ENCODE data around the gene NEU1.
"Not testable (repeated sequence)": the region's sequence is repeated elsewhere in the genome, so short reads cannot be mapped to it uniquely, and the experiment has no call there.

NEU1 gene

GRCh38 chr6:31862344-31863235 lies at the start of gene NEU1:
Gene NEU1, minus strand, starts transcription at chr6:31862821. Its CDS starts 45 bp downstream, at chr6:31862776.
- peak; percentile 100 for DNase-seq (ENCODE audit: low spot score)

- DNase-seq (ENCODE audit: low spot score): no peak
Measured at GRCh38 chr6:31911826-31912585, 49.4 kb upstream of the NEU1 start.

GRCh38 chr6:31909298-31909697 lies 46.7 kb upstream of the NEU1 start:
- not testable (repeated sequence) for DNase-seq (ENCODE audit: low spot score)

GRCh38 chr6:31908791-31909190 lies 46.2 kb upstream of the NEU1 start:
- DNase-seq (ENCODE audit: low spot score): no peak

- not testable (repeated sequence) for DNase-seq (ENCODE audit: low spot score)
Measured at GRCh38 chr6:31908255-31908654, 45.6 kb upstream of the NEU1 start.

- no peak for DNase-seq (ENCODE audit: low spot score)
Measured at GRCh38 chr6:31907158-31907813, 44.7 kb upstream of the NEU1 start.

- not testable (repeated sequence) for DNase-seq (ENCODE audit: low spot score)
Measured at GRCh38 chr6:31906727-31907126, 44.1 kb upstream of the NEU1 start.

- DNase-seq (ENCODE audit: low spot score): no peak
Measured at GRCh38 chr6:31906122-31906521, 43.5 kb upstream of the NEU1 start.

- no peak for DNase-seq (ENCODE audit: low spot score)
Measured at GRCh38 chr6:31905041-31905440, 42.4 kb upstream of the NEU1 start.

GRCh38 chr6:31903957-31904356 lies 41.3 kb upstream of the NEU1 start:
- DNase-seq (ENCODE audit: low spot score): no peak

GRCh38 chr6:31901953-31902643 lies 39.5 kb upstream of the NEU1 start, which contains the start of gene ZBTB12:
Gene ZBTB12, minus strand, starts transcription at chr6:31902086. Its CDS starts 781 bp downstream, at chr6:31901305.
- peak; percentile 84 for DNase-seq (ENCODE audit: low spot score)

- DNase-seq (ENCODE audit: low spot score): peak; percentile 63
Measured at GRCh38 chr6:31901415-31901952, 38.9 kb upstream of the NEU1 start.

GRCh38 chr6:31900917-31901414 lies 38.3 kb upstream of the NEU1 start:
- no peak for DNase-seq (ENCODE audit: low spot score)

GRCh38 chr6:31899882-31900722 lies 37.5 kb upstream of the NEU1 start:
- DNase-seq (ENCODE audit: low spot score): no peak

- no peak for DNase-seq (ENCODE audit: low spot score)
Measured at GRCh38 chr6:31899215-31899614, 36.6 kb upstream of the NEU1 start.

GRCh38 chr6:31898383-31899011 lies 35.9 kb upstream of the NEU1 start:
- DNase-seq (ENCODE audit: low spot score): peak; percentile 41

GRCh38 chr6:31897612-31898382 lies 35.2 kb upstream of the NEU1 start, which contains the start of gene EHMT2:
Gene EHMT2, minus strand, starts transcription at chr6:31897698. Its CDS starts 21 bp downstream, at chr6:31897677.
- DNase-seq (ENCODE audit: low spot score): peak; percentile 80

- no peak for DNase-seq (ENCODE audit: low spot score)
Measured at GRCh38 chr6:31896856-31897611, 34.4 kb upstream of the NEU1 start.

Data from CD4-positive, alpha-beta T cell treated with Interleukin-15 for 4 hours (primary cell).